HG02870 (cell line): Measurements from ENCODE around the gene YIPF4.
"Not testable (repeated sequence)": the region's sequence is repeated elsewhere in the genome, so short reads cannot be mapped to it uniquely, and the experiment has no call there.

Source experiments
- ATAC-seq: cut with Tn5 transposase; IDR thresholded peaks from one replicate; pipeline ENCODE4 v1.9.1; 2021; ENCODE audit warnings: mild to moderate bottlenecking, moderate library complexity; ENCODE audit not compliant: unreplicated experiment

YIPF4 gene

GRCh38 chr2:32364290-32364689 is 86.6 kb downstream of the YIPF4 start:
- not testable (repeated sequence) for ATAC-seq

GRCh38 chr2:32365679-32366078 is 88.0 kb downstream of the YIPF4 start:
- ATAC-seq = not testable (repeated sequence)
